Liver (tissue), 9 donors: ENCODE measurements around the gene MYO7A. TPM values are rescaled to one million over a fixed set of nuclear protein-coding genes. Genes with fewer than 3 reads are reported as not detected.

ENCODE experiments used
- DNase-seq: peaks from one replicate; pipeline ENCODE4 v3.0.0-alpha.2; 2017; ENCODE audit warnings: low spot score
- H3K27ac ChIP-seq, 2 donors: one replicate each; pipeline ENCODE4 v1.7.0; 2013; ENCODE audit warnings: inconsistent platforms in 2 of 2, low read length in 2 of 2, control low read depth in 1 of 2, low read depth in 1 of 2, mild to moderate bottlenecking in 1 of 2
- H3K27me3 ChIP-seq, 4 donors: one replicate each; pipeline versions ENCODE4 v1.6.1 to v1.7.0; 2013; ENCODE audit warnings: low read length in 3 of 4, inconsistent platforms in 1 of 4, mild to moderate bottlenecking in 1 of 4, moderate library complexity in 1 of 4; ENCODE audit not compliant: control insufficient read depth in 4 of 4, insufficient read depth in 4 of 4
- H3K36me3 ChIP-seq, 4 donors: one replicate each; pipeline versions ENCODE4 v1.6.1 to v1.7.0; 2013; ENCODE audit warnings: low read length in 3 of 4, mild to moderate bottlenecking in 3 of 4, low read depth in 1 of 4, moderate library complexity in 1 of 4; ENCODE audit not compliant: control insufficient read depth in 4 of 4, insufficient read depth in 3 of 4
- H3K4me1 ChIP-seq, 4 donors: one replicate each; pipeline versions ENCODE4 v1.6.1 to v1.7.0; 2013; ENCODE audit warnings: low read length in 3 of 4, mild to moderate bottlenecking in 3 of 4, moderate library complexity in 1 of 4; ENCODE audit not compliant: control insufficient read depth in 4 of 4, insufficient read depth in 4 of 4
- H3K4me3 ChIP-seq, 3 donors: one replicate each; pipeline versions ENCODE4 v1.6.1 to v1.7.0; 2013; ENCODE audit warnings: low read length in 3 of 3, control low read depth in 1 of 3, low read depth in 1 of 3, mild to moderate bottlenecking in 1 of 3
- H3K9ac ChIP-seq, 2 donors: one replicate each; pipeline ENCODE4 v1.7.0; 2013; ENCODE audit warnings: low read length in 2 of 2, mild to moderate bottlenecking in 2 of 2, moderate library complexity in 2 of 2, control low read depth in 1 of 2, low read depth in 1 of 2
- H3K9me3 ChIP-seq, 4 donors: one replicate each; pipeline versions ENCODE4 v1.6.1 to v1.7.0; 2013; ENCODE audit warnings: low read length in 3 of 4; ENCODE audit not compliant: control insufficient read depth in 4 of 4
- EGR1 ChIP-seq, 2 donors: IDR thresholded peaks; 2 replicates each; pipeline ENCODE4 v1.6.1; 2016 to 2018; ENCODE audit warnings: antibody characterized with exemption in 2 of 2, low read depth in 2 of 2
- FOXA1 ChIP-seq: IDR thresholded peaks from 2 replicates; pipeline ENCODE4 v1.6.1; 2016; ENCODE audit warnings: antibody characterized with exemption
- FOXA2 ChIP-seq: IDR thresholded peaks from 2 replicates; pipeline ENCODE4 v1.6.1; 2016; ENCODE audit warnings: antibody characterized with exemption
- GABPA ChIP-seq, 2 donors: IDR thresholded peaks in 1 of 2; conservative IDR thresholded peaks in 1 of 2; 2 replicates each; pipeline ENCODE4 v1.6.1; 2016; ENCODE audit warnings: antibody characterized with exemption in 2 of 2, mild to moderate bottlenecking in 1 of 2, moderate library complexity in 1 of 2
- HNF4A ChIP-seq, 2 donors: conservative IDR thresholded peaks; 2 replicates each; pipeline ENCODE4 v1.6.1; 2016; ENCODE audit warnings: antibody characterized with exemption in 2 of 2, mild to moderate bottlenecking in 2 of 2
- HNF4G ChIP-seq: IDR thresholded peaks from 2 replicates; pipeline ENCODE4 v1.6.1; 2016; ENCODE audit warnings: antibody characterized with exemption
- JUND ChIP-seq, 2 donors: IDR thresholded peaks; 2 replicates each; pipeline ENCODE4 v1.6.1; 2016; ENCODE audit warnings: antibody characterized with exemption in 2 of 2
- NR2F2 ChIP-seq: IDR thresholded peaks from 2 replicates; pipeline ENCODE4 v1.6.1; 2016; ENCODE audit warnings: antibody characterized with exemption
- RAD21 ChIP-seq, 2 donors: IDR thresholded peaks; 2 replicates each; pipeline ENCODE4 v1.6.1; 2016; ENCODE audit warnings: antibody characterized with exemption in 2 of 2, mild to moderate bottlenecking in 2 of 2
- RXRA ChIP-seq, 2 donors: IDR thresholded peaks; 2 replicates each; pipeline ENCODE4 v1.6.1; 2017 to 2018; ENCODE audit warnings: antibody characterized with exemption in 2 of 2, mild to moderate bottlenecking in 1 of 2
- SP1 ChIP-seq: IDR thresholded peaks from 2 replicates; pipeline ENCODE4 v1.6.1; 2018; ENCODE audit warnings: antibody characterized with exemption, mild to moderate bottlenecking
- TAF1 ChIP-seq: conservative IDR thresholded peaks from 2 replicates; pipeline ENCODE4 v1.6.1; 2016; ENCODE audit warnings: antibody characterized with exemption, mild to moderate bottlenecking
- YY1 ChIP-seq: IDR thresholded peaks from 2 replicates; pipeline ENCODE4 v1.6.1; 2016; ENCODE audit warnings: antibody characterized with exemption, mild to moderate bottlenecking
- WGBS: extraction: QIAGEN DNeasy Blood & Tissue Kit; methylation state at CpG from one replicate; pipeline ENCODE4 v1.1.7; 2013; 5-methylcytosine and 5-hydroxymethylcytosine counted together
- polyA plus RNA-seq, 2 donors: library from polyadenylated mRNA; stranded (reverse) in 1 of 2; unstranded in 1 of 2; fragments of 200-250 nt in 1 of 2; fragments of >200 nt in 1 of 2; fragmentation: Nextera tagmentation in 1 of 2; extraction: Ambion mirVana in 1 of 2; gene quantifications; one replicate each; pipeline versions ENCODE4 v1.2.1 to v1.2.3, GENCODE V29; 2013 to 2015
- total RNA-seq, 2 donors: library from RNA; depleted of rRNA; stranded (reverse); fragments of >200 nt; gene quantifications; one replicate each; pipeline ENCODE4 v1.2.3, GENCODE V29; 2014
- TF ChIP-seq, protein P1 (sequence below): fragments of 150-350 bp; IDR thresholded peaks from 2 replicates; pipeline ENCODE4 v1.5.1; 2017; ENCODE audit warnings: improper control_type of control experiment, low read depth, low read length; ENCODE audit not compliant: missing input control
- TF ChIP-seq, protein P2 (sequence below): IDR thresholded peaks from 2 replicates; pipeline ENCODE4 v1.6.1; 2016; ENCODE audit warnings: antibody characterized with exemption
- TF ChIP-seq, protein P3 (sequence below): IDR thresholded peaks from 2 replicates; pipeline ENCODE4 v1.6.1; 2016; ENCODE audit warnings: antibody characterized with exemption, mild to moderate bottlenecking
- donor health status: healthy.
- donor health status: healthy.
- donor health status: healthy.
- donor health status: healthy.
- donor health status: healthy.

The MYO7A gene
- total and polyA plus RNA-seq, 4 donors = 7.3 to 33.6 (median 11.3) TPM

DNA sequence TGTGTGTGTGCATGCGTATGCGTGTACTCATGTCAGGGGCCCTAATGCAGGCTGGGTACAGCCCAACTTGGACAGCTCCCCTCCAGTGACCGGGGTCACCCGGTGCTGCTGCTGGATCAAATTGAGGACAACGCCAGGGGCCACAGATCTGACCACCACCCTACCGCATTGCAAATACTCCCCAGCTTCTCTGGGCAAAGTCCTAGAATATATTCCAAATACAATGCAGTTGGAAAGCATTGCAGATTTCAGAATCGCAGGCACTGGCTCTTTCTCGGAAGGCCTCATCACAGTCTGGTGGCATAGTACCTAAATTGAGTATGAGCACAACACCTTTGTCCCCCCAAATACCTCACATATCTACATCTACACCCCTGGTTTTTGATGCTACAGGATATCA is 43.2 kb downstream of the MYO7A start (continued):
- TF ChIP-seq, protein P1, sequence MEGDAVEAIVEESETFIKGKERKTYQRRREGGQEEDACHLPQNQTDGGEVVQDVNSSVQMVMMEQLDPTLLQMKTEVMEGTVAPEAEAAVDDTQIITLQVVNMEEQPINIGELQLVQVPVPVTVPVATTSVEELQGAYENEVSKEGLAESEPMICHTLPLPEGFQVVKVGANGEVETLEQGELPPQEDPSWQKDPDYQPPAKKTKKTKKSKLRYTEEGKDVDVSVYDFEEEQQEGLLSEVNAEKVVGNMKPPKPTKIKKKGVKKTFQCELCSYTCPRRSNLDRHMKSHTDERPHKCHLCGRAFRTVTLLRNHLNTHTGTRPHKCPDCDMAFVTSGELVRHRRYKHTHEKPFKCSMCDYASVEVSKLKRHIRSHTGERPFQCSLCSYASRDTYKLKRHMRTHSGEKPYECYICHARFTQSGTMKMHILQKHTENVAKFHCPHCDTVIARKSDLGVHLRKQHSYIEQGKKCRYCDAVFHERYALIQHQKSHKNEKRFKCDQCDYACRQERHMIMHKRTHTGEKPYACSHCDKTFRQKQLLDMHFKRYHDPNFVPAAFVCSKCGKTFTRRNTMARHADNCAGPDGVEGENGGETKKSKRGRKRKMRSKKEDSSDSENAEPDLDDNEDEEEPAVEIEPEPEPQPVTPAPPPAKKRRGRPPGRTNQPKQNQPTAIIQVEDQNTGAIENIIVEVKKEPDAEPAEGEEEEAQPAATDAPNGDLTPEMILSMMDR = no peak
- TF ChIP-seq TAF1 (no peak), RAD21 (IDR thresholded peaks at IDR 0.05) (peak in 1 of 2 donors; percentile 17), SP1 (peak; percentile 63), GABPA (IDR thresholded peaks at IDR 0.05 in 1 of 2, conservative IDR thresholded peaks at IDR 0.05 in 1 of 2) (no peak), NR2F2 (no peak), EGR1 (IDR thresholded peaks at IDR 0.05; ENCODE audit: low read depth in 2 of 2) (no peak)

DNA sequence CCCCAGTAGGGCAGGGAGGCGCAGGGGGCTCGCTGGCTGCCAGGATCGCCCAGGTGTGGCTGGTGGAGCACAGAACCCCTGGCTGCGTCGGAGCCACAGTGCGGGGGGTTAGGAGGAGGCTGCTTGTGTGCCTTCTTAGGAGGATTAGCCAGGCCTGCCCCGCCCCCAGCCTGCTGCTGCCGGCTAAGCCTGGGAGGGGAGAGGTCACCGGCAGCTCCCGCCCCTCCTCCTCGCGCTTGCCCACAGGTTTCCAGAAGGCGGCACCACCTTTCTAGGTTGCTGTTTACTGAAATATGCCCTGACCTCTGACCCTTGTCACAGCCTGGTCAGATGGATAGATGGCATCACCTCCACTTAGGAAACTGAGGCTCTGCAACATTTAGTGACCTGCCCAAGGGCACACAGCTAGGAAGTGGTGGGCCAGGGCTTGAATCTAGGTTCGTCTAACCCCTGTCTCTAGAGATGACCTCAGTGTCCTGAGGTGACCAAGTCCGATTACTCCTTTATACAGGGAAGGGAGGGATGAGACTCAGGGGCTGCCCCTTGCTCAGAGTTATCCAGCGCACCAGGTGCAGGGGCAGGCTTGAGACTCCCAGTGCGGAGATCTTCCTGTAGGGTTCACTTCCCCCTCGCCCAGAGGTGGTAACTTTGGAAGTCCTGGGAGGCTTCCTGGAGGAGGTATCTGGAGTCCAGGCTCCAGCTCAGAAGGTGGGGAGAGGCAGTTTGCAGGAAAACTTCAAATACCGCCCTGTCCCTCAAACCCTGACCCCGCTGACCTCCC is 44.0 kb downstream of the MYO7A start:
- 68% methylated on average over 20 of the region's 20 CpGs for WGBS
- H3K27me3 ChIP-seq = no peaks in the 10 kb centered on the region
- H3K9ac ChIP-seq = no peak overlapping the region
- TF ChIP-seq EGR1 (IDR thresholded peaks at IDR 0.05; ENCODE audit: low read depth in 2 of 2) (no peak), FOXA1 (no peak), SP1 (peak; percentile 22), FOXA2 (no peak), NR2F2 (peak; percentile 68), TAF1 (no peak), RXRA (IDR thresholded peaks at IDR 0.05) (peak; percentile 52 to 70), JUND (IDR thresholded peaks at IDR 0.05) (no peak), HNF4G (no peak), RAD21 (IDR thresholded peaks at IDR 0.05) (peak; percentile 15 to 45), YY1 (no peak), HNF4A (conservative IDR thresholded peaks at IDR 0.05) (peak; percentile 39 to 66)
- TF ChIP-seq, protein P2, sequence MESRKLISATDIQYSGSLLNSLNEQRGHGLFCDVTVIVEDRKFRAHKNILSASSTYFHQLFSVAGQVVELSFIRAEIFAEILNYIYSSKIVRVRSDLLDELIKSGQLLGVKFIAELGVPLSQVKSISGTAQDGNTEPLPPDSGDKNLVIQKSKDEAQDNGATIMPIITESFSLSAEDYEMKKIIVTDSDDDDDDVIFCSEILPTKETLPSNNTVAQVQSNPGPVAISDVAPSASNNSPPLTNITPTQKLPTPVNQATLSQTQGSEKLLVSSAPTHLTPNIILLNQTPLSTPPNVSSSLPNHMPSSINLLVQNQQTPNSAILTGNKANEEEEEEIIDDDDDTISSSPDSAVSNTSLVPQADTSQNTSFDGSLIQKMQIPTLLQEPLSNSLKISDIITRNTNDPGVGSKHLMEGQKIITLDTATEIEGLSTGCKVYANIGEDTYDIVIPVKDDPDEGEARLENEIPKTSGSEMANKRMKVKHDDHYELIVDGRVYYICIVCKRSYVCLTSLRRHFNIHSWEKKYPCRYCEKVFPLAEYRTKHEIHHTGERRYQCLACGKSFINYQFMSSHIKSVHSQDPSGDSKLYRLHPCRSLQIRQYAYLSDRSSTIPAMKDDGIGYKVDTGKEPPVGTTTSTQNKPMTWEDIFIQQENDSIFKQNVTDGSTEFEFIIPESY = no peak
- TF ChIP-seq, protein P1 = no peak
- TF ChIP-seq, protein P3, sequence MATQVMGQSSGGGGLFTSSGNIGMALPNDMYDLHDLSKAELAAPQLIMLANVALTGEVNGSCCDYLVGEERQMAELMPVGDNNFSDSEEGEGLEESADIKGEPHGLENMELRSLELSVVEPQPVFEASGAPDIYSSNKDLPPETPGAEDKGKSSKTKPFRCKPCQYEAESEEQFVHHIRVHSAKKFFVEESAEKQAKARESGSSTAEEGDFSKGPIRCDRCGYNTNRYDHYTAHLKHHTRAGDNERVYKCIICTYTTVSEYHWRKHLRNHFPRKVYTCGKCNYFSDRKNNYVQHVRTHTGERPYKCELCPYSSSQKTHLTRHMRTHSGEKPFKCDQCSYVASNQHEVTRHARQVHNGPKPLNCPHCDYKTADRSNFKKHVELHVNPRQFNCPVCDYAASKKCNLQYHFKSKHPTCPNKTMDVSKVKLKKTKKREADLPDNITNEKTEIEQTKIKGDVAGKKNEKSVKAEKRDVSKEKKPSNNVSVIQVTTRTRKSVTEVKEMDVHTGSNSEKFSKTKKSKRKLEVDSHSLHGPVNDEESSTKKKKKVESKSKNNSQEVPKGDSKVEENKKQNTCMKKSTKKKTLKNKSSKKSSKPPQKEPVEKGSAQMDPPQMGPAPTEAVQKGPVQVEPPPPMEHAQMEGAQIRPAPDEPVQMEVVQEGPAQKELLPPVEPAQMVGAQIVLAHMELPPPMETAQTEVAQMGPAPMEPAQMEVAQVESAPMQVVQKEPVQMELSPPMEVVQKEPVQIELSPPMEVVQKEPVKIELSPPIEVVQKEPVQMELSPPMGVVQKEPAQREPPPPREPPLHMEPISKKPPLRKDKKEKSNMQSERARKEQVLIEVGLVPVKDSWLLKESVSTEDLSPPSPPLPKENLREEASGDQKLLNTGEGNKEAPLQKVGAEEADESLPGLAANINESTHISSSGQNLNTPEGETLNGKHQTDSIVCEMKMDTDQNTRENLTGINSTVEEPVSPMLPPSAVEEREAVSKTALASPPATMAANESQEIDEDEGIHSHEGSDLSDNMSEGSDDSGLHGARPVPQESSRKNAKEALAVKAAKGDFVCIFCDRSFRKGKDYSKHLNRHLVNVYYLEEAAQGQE = no peak
- H3K36me3 ChIP-seq = peaks cover 0 to 5% (median 3%) of the 10 kb centered on the region in 4 donors
- H3K27ac ChIP-seq = peak overlapping the region in 1 of 2 donors; percentile 23
- H3K9me3 ChIP-seq = no peaks in the 10 kb centered on the region
- H3K4me1 ChIP-seq = peaks cover 9 to 33% (median 23%) of the 10 kb centered on the region in 4 donors
- DNase-seq = peak; percentile 64
- no peak overlapping the region for H3K4me3 ChIP-seq
